Measurements from ENCODE around the gene RAB1A. TPM values are rescaled to one million over a fixed set of nuclear protein-coding genes. Genes with fewer than 3 reads are reported as not detected.

RAB1A gene
- total RNA-seq, 4 donors from 2014 or later: 36.4 to 71.3 (median 43.7) TPM

GRCh38 chr2:65097844-65098243, 32.1 kb downstream of the RAB1A start:
- DNase-seq (no peak), ATAC-seq (no peak)
- intact Hi-C loops (cut with DNase I; ENCODE audit: low total_unique reads) (no loop called here), in situ Hi-C loops (cut with MboI; ENCODE audit: low sequenced_read_pairs in 4 of 4) (no loop called here)
- no peak overlapping the region for H3K4me3 ChIP-seq
- H3K36me3 ChIP-seq: peaks cover 2 to 64% of the 10 kb centered on the region in 2 donors
- TF ChIP-seq POLR2A (IDR thresholded peaks at IDR 0.05) (no peak), CTCF (IDR thresholded peaks at IDR 0.05 in 4 of 5, conservative IDR thresholded peaks at IDR 0.05 in 1 of 5) (no peak)
- no peaks in the 10 kb centered on the region for H3K27me3 ChIP-seq
- no peaks in the 10 kb centered on the region for H3K9me3 ChIP-seq
- peaks cover 0 to 5% of the 10 kb centered on the region in 2 donors for H3K4me1 ChIP-seq
- no peak overlapping the region for H3K27ac ChIP-seq

GRCh38 chr2:65096948-65097347, 33.0 kb downstream of the RAB1A start:
- Histone ChIP-seq H3K4me3 (no peak overlapping the region), H3K4me1 (peaks cover 0 to 5% of the 10 kb centered on the region in 2 donors), H3K9me3 (no peaks in the 10 kb centered on the region), H3K36me3 (peaks cover 2 to 68% of the 10 kb centered on the region in 2 donors), H3K27me3 (no peaks in the 10 kb centered on the region), H3K27ac (no peak overlapping the region)
- in situ Hi-C loops (cut with MboI; ENCODE audit: low sequenced_read_pairs in 4 of 4) (no loop called here), intact Hi-C loops (cut with DNase I; ENCODE audit: low total_unique reads) (no loop called here)
- ATAC-seq: no peak
- DNase-seq: no peak
- TF ChIP-seq POLR2A (IDR thresholded peaks at IDR 0.05) (no peak), CTCF (IDR thresholded peaks at IDR 0.05 in 4 of 5, conservative IDR thresholded peaks at IDR 0.05 in 1 of 5) (no peak)

GRCh38 chr2:65093211-65093610, 36.7 kb downstream of the RAB1A start:
- TF ChIP-seq CTCF (IDR thresholded peaks at IDR 0.05 in 4 of 5, conservative IDR thresholded peaks at IDR 0.05 in 1 of 5) (no peak), POLR2A (IDR thresholded peaks at IDR 0.05) (no peak)
- Histone ChIP-seq H3K36me3 (peaks cover 0 to 62% of the 10 kb centered on the region in 2 donors), H3K9me3 (no peaks in the 10 kb centered on the region), H3K27ac (no peak overlapping the region), H3K27me3 (no peaks in the 10 kb centered on the region), H3K4me1 (peaks cover 0 to 15% of the 10 kb centered on the region in 2 donors), H3K4me3 (no peak overlapping the region)
- intact Hi-C loops (cut with DNase I; ENCODE audit: low total_unique reads) (no loop called here), in situ Hi-C loops (cut with MboI; ENCODE audit: low sequenced_read_pairs in 4 of 4) (no loop called here)
- ATAC-seq (no peak), DNase-seq (no peak)

GRCh38 chr2:65092791-65093190, 37.1 kb downstream of the RAB1A start:
- Histone ChIP-seq H3K4me1 (peaks cover 0 to 14% of the 10 kb centered on the region in 2 donors), H3K27me3 (no peaks in the 10 kb centered on the region), H3K27ac (no peak overlapping the region), H3K4me3 (no peak overlapping the region), H3K36me3 (peaks cover 0 to 63% of the 10 kb centered on the region in 2 donors), H3K9me3 (no peaks in the 10 kb centered on the region)
- TF ChIP-seq CTCF (IDR thresholded peaks at IDR 0.05 in 4 of 5, conservative IDR thresholded peaks at IDR 0.05 in 1 of 5) (no peak), POLR2A (IDR thresholded peaks at IDR 0.05) (no peak)
- no peak for DNase-seq
- no peak for ATAC-seq
- in situ Hi-C loops (cut with MboI; ENCODE audit: low sequenced_read_pairs in 4 of 4) (no loop called here), intact Hi-C loops (cut with DNase I; ENCODE audit: low total_unique reads) (no loop called here)

- Histone ChIP-seq H3K4me3 (no peak overlapping the region), H3K27me3 (no peaks in the 10 kb centered on the region), H3K27ac (no peak overlapping the region), H3K36me3 (peaks cover 0 to 74% of the 10 kb centered on the region in 2 donors), H3K9me3 (no peaks in the 10 kb centered on the region), H3K4me1 (peaks cover 0 to 11% of the 10 kb centered on the region in 2 donors)
- intact Hi-C loops (cut with DNase I; ENCODE audit: low total_unique reads) (no loop called here), in situ Hi-C loops (cut with MboI; ENCODE audit: low sequenced_read_pairs in 4 of 4) (no loop called here)
- no peak for ATAC-seq
- TF ChIP-seq POLR2A (IDR thresholded peaks at IDR 0.05): no peak
- TF ChIP-seq CTCF (IDR thresholded peaks at IDR 0.05 in 4 of 5, conservative IDR thresholded peaks at IDR 0.05 in 1 of 5): no peak
- DNase-seq: no peak
Measured at GRCh38 chr2:65085148-65085547, 44.8 kb downstream of the RAB1A start.
